Mammary epithelial cell (primary cell): Measurements from ENCODE around the gene C2orf92.

Experiments
- EZH2 ChIP-seq: IDR thresholded peaks from 2 replicates; pipeline ENCODE4 v1.6.1; 2012; ENCODE audit warnings: low read length, inconsistent platforms, borderline replicate concordance
- TF ChIP-seq, protein P1 (sequence below), 2 donors: IDR thresholded peaks in 1 of 2; conservative IDR thresholded peaks in 1 of 2; 2 replicates each; pipeline ENCODE4 v1.5.1; 2011 to 2012; ENCODE audit warnings: inconsistent platforms in 2 of 2, low read length in 2 of 2, mild to moderate bottlenecking in 2 of 2, control low read depth in 1 of 2, low read depth in 1 of 2; ENCODE audit not compliant: insufficient read depth in 1 of 2; ENCODE audit errors: extremely low read depth in 1 of 2

- TF ChIP-seq, protein P1, sequence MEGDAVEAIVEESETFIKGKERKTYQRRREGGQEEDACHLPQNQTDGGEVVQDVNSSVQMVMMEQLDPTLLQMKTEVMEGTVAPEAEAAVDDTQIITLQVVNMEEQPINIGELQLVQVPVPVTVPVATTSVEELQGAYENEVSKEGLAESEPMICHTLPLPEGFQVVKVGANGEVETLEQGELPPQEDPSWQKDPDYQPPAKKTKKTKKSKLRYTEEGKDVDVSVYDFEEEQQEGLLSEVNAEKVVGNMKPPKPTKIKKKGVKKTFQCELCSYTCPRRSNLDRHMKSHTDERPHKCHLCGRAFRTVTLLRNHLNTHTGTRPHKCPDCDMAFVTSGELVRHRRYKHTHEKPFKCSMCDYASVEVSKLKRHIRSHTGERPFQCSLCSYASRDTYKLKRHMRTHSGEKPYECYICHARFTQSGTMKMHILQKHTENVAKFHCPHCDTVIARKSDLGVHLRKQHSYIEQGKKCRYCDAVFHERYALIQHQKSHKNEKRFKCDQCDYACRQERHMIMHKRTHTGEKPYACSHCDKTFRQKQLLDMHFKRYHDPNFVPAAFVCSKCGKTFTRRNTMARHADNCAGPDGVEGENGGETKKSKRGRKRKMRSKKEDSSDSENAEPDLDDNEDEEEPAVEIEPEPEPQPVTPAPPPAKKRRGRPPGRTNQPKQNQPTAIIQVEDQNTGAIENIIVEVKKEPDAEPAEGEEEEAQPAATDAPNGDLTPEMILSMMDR (conservative IDR thresholded peaks at IDR 0.05 in 1 of 2, IDR thresholded peaks at IDR 0.05 in 1 of 2; ENCODE audit: extremely low read depth in 1 of 2, insufficient read depth in 1 of 2, low read depth in 1 of 2, low read length in 2 of 2) = no peak
- TF ChIP-seq EZH2 = no peak
Observed at GRCh38 chr2:97657986-97658690, 11.4 kb upstream of the C2orf92 start.
